ENCODE data around the gene HCN2.

Gene HCN2

GRCh38 chr19:610801-611480 is 21.3 kb downstream of the HCN2 start:
- Histone ChIP-seq H3K4ac (ENCODE audit: low read depth in 1 of 2, low read length in 2 of 2) (peak overlapping the region in 1 of 2 experiments; percentile 13), H3K4me2 (ENCODE audit: low read length, poor library complexity, severe bottlenecking) (peak overlapping the region; percentile 3), H3K36me3 (ENCODE audit: control insufficient read depth in 1 of 2, insufficient read depth in 2 of 2, low read depth in 1 of 2, low read length in 2 of 2) (peaks cover 3 to 32% of the 10 kb centered on the region in 2 experiments), H3K23ac (ENCODE audit: low read length in 2 of 2) (no peak overlapping the region), H3K9me3 (ENCODE audit: control insufficient read depth, low read length) (no peaks in the 10 kb centered on the region), H3K18ac (ENCODE audit: low read depth in 1 of 2, low read length in 2 of 2) (peak overlapping the region; percentile 10 to 35), H3K14ac (ENCODE audit: low read length in 2 of 2) (peak overlapping the region in 1 of 2 experiments; percentile 22), H2BK12ac (ENCODE audit: low read length in 2 of 2) (peak overlapping the region; percentile 29 to 93), H4K8ac (ENCODE audit: low read length) (peak overlapping the region; percentile 99), H2BK5ac (ENCODE audit: low read depth, low read length, poor library complexity, severe bottlenecking) (no peak overlapping the region), H3K4me3 (ENCODE audit: insufficient read depth in 1 of 2, low read depth in 1 of 2, low read length in 2 of 2) (peak overlapping the region in 1 of 2 experiments; percentile 54), H2BK120ac (ENCODE audit: low read depth, low read length) (peak overlapping the region; percentile 57), H3K27me3 (ENCODE audit: control insufficient read depth in 1 of 2, insufficient read depth in 1 of 2, low read length in 2 of 2) (peaks cover 0 to 4% of the 10 kb centered on the region in 2 experiments), H2AFZ (ENCODE audit: low read depth, low read length) (no peak overlapping the region), H3K9ac (ENCODE audit: low read length) (peak overlapping the region; percentile 49), H3K4me1 (ENCODE audit: control insufficient read depth, insufficient read depth, low read depth, low read length) (peaks cover 41% of the 10 kb centered on the region), H3K79me1 (replicated peaks; ENCODE audit: low read length, poor library complexity, severe bottlenecking) (peaks cover 1% of the 10 kb centered on the region), H2AK5ac (ENCODE audit: low read length, severe bottlenecking) (peak overlapping the region; percentile 40), H2BK15ac (ENCODE audit: low read depth, poor library complexity, severe bottlenecking) (peak overlapping the region; percentile 82), H4K91ac (ENCODE audit: low read length) (peak overlapping the region; percentile 99), H3K27ac (ENCODE audit: low read length, poor library complexity, severe bottlenecking) (peak overlapping the region; percentile 82)
- 47% methylated on average over 36 of the region's 36 CpGs for WGBS
- DNase-seq = peak; percentile 66

GRCh38 chr19:611481-611868 is 21.8 kb downstream of the HCN2 start:
- peak overlapping the region; percentile 3 for H3K4me2 ChIP-seq (ENCODE audit: low read length, poor library complexity, severe bottlenecking)
- H2BK120ac ChIP-seq (ENCODE audit: low read depth, low read length) = peak overlapping the region; percentile 57
- H3K4ac ChIP-seq (ENCODE audit: low read depth in 1 of 2, low read length in 2 of 2) = peak overlapping the region in 1 of 2 experiments; percentile 13
- H2AK5ac ChIP-seq (ENCODE audit: low read length, severe bottlenecking) = no peak overlapping the region
- DNase-seq = peak; percentile 79
- peak overlapping the region; percentile 49 for H3K9ac ChIP-seq (ENCODE audit: low read length)
- peak overlapping the region; percentile 99 for H4K91ac ChIP-seq (ENCODE audit: low read length)
- 60% methylated on average over 13 of the region's 13 CpGs for WGBS
- H3K36me3 ChIP-seq (ENCODE audit: control insufficient read depth in 1 of 2, insufficient read depth in 2 of 2, low read depth in 1 of 2, low read length in 2 of 2) = peaks cover 3 to 37% of the 10 kb centered on the region in 2 experiments
- H3K4me3 ChIP-seq (ENCODE audit: insufficient read depth in 1 of 2, low read depth in 1 of 2, low read length in 2 of 2) = no peak overlapping the region
- H3K4me1 ChIP-seq (ENCODE audit: control insufficient read depth, insufficient read depth, low read depth, low read length) = peaks cover 41% of the 10 kb centered on the region
- peak overlapping the region; percentile 82 for H3K27ac ChIP-seq (ENCODE audit: low read length, poor library complexity, severe bottlenecking)
- no peak overlapping the region for H2BK5ac ChIP-seq (ENCODE audit: low read depth, low read length, poor library complexity, severe bottlenecking)
- peak overlapping the region; percentile 99 for H4K8ac ChIP-seq (ENCODE audit: low read length)
- H3K18ac ChIP-seq (ENCODE audit: low read depth in 1 of 2, low read length in 2 of 2) = peak overlapping the region; percentile 10 to 35
- H3K14ac ChIP-seq (ENCODE audit: low read length in 2 of 2) = peak overlapping the region in 1 of 2 experiments; percentile 22
- peaks cover 0 to 4% of the 10 kb centered on the region in 2 experiments for H3K27me3 ChIP-seq (ENCODE audit: control insufficient read depth in 1 of 2, insufficient read depth in 1 of 2, low read length in 2 of 2)
- H3K23ac ChIP-seq (ENCODE audit: low read length in 2 of 2) = no peak overlapping the region
- H2AFZ ChIP-seq (ENCODE audit: low read depth, low read length) = no peak overlapping the region
- H3K79me1 ChIP-seq (replicated peaks; ENCODE audit: low read length, poor library complexity, severe bottlenecking) = peaks cover 1% of the 10 kb centered on the region
- peak overlapping the region; percentile 82 for H2BK15ac ChIP-seq (ENCODE audit: low read depth, poor library complexity, severe bottlenecking)
- peak overlapping the region; percentile 29 to 93 for H2BK12ac ChIP-seq (ENCODE audit: low read length in 2 of 2)
- no peaks in the 10 kb centered on the region for H3K9me3 ChIP-seq (ENCODE audit: control insufficient read depth, low read length)

- H2BK120ac ChIP-seq (ENCODE audit: low read depth, low read length) = no peak overlapping the region
- H3K9me3 ChIP-seq (ENCODE audit: control insufficient read depth, low read length) = no peaks in the 10 kb centered on the region
- H3K36me3 ChIP-seq (ENCODE audit: control insufficient read depth in 1 of 2, insufficient read depth in 2 of 2, low read depth in 1 of 2, low read length in 2 of 2) = peaks cover 3 to 49% of the 10 kb centered on the region in 2 experiments
- H3K14ac ChIP-seq (ENCODE audit: low read length in 2 of 2) = no peak overlapping the region
- peak overlapping the region; percentile 8 for H2BK15ac ChIP-seq (ENCODE audit: low read depth, poor library complexity, severe bottlenecking)
- no peak overlapping the region for H3K27ac ChIP-seq (ENCODE audit: low read length, poor library complexity, severe bottlenecking)
- no peak overlapping the region for H3K9ac ChIP-seq (ENCODE audit: low read length)
- H4K91ac ChIP-seq (ENCODE audit: low read length) = no peak overlapping the region
- no peak overlapping the region for H3K4me3 ChIP-seq (ENCODE audit: insufficient read depth in 1 of 2, low read depth in 1 of 2, low read length in 2 of 2)
- H3K4me2 ChIP-seq (ENCODE audit: low read length, poor library complexity, severe bottlenecking) = no peak overlapping the region
- no peak overlapping the region for H3K4ac ChIP-seq (ENCODE audit: low read depth in 1 of 2, low read length in 2 of 2)
- peaks cover 0 to 4% of the 10 kb centered on the region in 2 experiments for H3K27me3 ChIP-seq (ENCODE audit: control insufficient read depth in 1 of 2, insufficient read depth in 1 of 2, low read length in 2 of 2)
- no peak overlapping the region for H2AFZ ChIP-seq (ENCODE audit: low read depth, low read length)
- no peak overlapping the region for H2AK5ac ChIP-seq (ENCODE audit: low read length, severe bottlenecking)
- no peak overlapping the region for H4K8ac ChIP-seq (ENCODE audit: low read length)
- no peak for DNase-seq
- 98% methylated on average over 33 of the region's 33 CpGs for WGBS
- H3K79me1 ChIP-seq (replicated peaks; ENCODE audit: low read length, poor library complexity, severe bottlenecking) = peaks cover 1% of the 10 kb centered on the region
- no peak overlapping the region for H3K18ac ChIP-seq (ENCODE audit: low read depth in 1 of 2, low read length in 2 of 2)
- no peak overlapping the region for H3K23ac ChIP-seq (ENCODE audit: low read length in 2 of 2)
- no peak overlapping the region for H2BK5ac ChIP-seq (ENCODE audit: low read depth, low read length, poor library complexity, severe bottlenecking)
- no peak overlapping the region for H2BK12ac ChIP-seq (ENCODE audit: low read length in 2 of 2)
- H3K4me1 ChIP-seq (ENCODE audit: control insufficient read depth, insufficient read depth, low read depth, low read length) = peaks cover 43% of the 10 kb centered on the region
Measured at GRCh38 chr19:612941-613340, 23.3 kb downstream of the HCN2 start.

GRCh38 chr19:613732-614567 is 24.3 kb downstream of the HCN2 start:
- no peak for DNase-seq
- H2BK12ac ChIP-seq (ENCODE audit: low read length in 2 of 2) = no peak overlapping the region

More at GRCh38 chr19:613732-614567, 24.3 kb downstream of the HCN2 start:
- WGBS = 94% methylated on average over 53 of the region's 54 CpGs
- H3K14ac ChIP-seq (ENCODE audit: low read length in 2 of 2) = no peak overlapping the region
- H3K18ac ChIP-seq (ENCODE audit: low read depth in 1 of 2, low read length in 2 of 2) = no peak overlapping the region
- H4K8ac ChIP-seq (ENCODE audit: low read length) = no peak overlapping the region
- H3K9ac ChIP-seq (ENCODE audit: low read length) = no peak overlapping the region
- no peaks in the 10 kb centered on the region for H3K9me3 ChIP-seq (ENCODE audit: control insufficient read depth, low read length)
- H3K27me3 ChIP-seq (ENCODE audit: control insufficient read depth in 1 of 2, insufficient read depth in 1 of 2, low read length in 2 of 2) = peaks cover 0 to 4% of the 10 kb centered on the region in 2 experiments
- H2BK5ac ChIP-seq (ENCODE audit: low read depth, low read length, poor library complexity, severe bottlenecking) = no peak overlapping the region
- peaks cover 36% of the 10 kb centered on the region for H3K4me1 ChIP-seq (ENCODE audit: control insufficient read depth, insufficient read depth, low read depth, low read length)
- H3K4ac ChIP-seq (ENCODE audit: low read depth in 1 of 2, low read length in 2 of 2) = no peak overlapping the region
- no peak overlapping the region for H2AK5ac ChIP-seq (ENCODE audit: low read length, severe bottlenecking)
- no peak overlapping the region for H3K23ac ChIP-seq (ENCODE audit: low read length in 2 of 2)
- peaks cover 12 to 59% of the 10 kb centered on the region in 2 experiments for H3K36me3 ChIP-seq (ENCODE audit: control insufficient read depth in 1 of 2, insufficient read depth in 2 of 2, low read depth in 1 of 2, low read length in 2 of 2)
- H3K4me2 ChIP-seq (ENCODE audit: low read length, poor library complexity, severe bottlenecking) = no peak overlapping the region
- no peak overlapping the region for H2AFZ ChIP-seq (ENCODE audit: low read depth, low read length)
- H3K4me3 ChIP-seq (ENCODE audit: insufficient read depth in 1 of 2, low read depth in 1 of 2, low read length in 2 of 2) = no peak overlapping the region
- H2BK120ac ChIP-seq (ENCODE audit: low read depth, low read length) = no peak overlapping the region
- peaks cover 8% of the 10 kb centered on the region for H3K79me1 ChIP-seq (replicated peaks; ENCODE audit: low read length, poor library complexity, severe bottlenecking)
- no peak overlapping the region for H3K27ac ChIP-seq (ENCODE audit: low read length, poor library complexity, severe bottlenecking)
- no peak overlapping the region for H4K91ac ChIP-seq (ENCODE audit: low read length)
- H2BK15ac ChIP-seq (ENCODE audit: low read depth, poor library complexity, severe bottlenecking) = no peak overlapping the region

Data from mesenchymal stem cell (in vitro differentiated cells and primary cell).